Brain pericyte (primary cell): ENCODE data around the gene ZNF746.
"Not testable (repeated sequence)": the region's sequence is repeated elsewhere in the genome, so short reads cannot be mapped to it uniquely, and the experiment has no call there.

Experiments used
- DNase-seq: peaks from one replicate; pipeline ENCODE4 v3.0.0-alpha.2; 2012; ENCODE audit warnings: low read depth, low spot score

ZNF746 gene

GRCh38 chr7:149459540-149460452 is 37.8 kb downstream of the ZNF746 start:
- no peak for DNase-seq

DNA sequence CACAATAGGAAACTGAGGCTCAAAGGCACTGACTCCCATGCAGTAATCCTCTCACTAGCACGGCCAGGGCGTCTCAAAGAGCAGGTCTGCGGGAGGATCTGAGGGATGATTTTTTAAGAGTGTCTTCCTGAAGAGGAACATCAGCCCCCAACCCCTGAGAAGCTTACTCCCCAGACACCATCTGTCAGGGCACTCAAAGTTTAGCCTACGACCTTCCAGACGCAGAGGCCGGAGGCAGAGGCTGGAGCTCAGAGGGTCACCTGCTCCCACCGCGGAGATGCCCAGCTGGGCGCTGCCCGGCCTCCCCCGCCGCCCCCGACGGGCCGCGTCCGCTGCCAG is 38.4 kb downstream of the ZNF746 start:
- no peak for DNase-seq

- no peak for DNase-seq
Measured at GRCh38 chr7:149458235-149458634, 39.4 kb downstream of the ZNF746 start.

- no peak for DNase-seq
Measured at GRCh38 chr7:149457766-149458165, 39.8 kb downstream of the ZNF746 start.

DNA sequence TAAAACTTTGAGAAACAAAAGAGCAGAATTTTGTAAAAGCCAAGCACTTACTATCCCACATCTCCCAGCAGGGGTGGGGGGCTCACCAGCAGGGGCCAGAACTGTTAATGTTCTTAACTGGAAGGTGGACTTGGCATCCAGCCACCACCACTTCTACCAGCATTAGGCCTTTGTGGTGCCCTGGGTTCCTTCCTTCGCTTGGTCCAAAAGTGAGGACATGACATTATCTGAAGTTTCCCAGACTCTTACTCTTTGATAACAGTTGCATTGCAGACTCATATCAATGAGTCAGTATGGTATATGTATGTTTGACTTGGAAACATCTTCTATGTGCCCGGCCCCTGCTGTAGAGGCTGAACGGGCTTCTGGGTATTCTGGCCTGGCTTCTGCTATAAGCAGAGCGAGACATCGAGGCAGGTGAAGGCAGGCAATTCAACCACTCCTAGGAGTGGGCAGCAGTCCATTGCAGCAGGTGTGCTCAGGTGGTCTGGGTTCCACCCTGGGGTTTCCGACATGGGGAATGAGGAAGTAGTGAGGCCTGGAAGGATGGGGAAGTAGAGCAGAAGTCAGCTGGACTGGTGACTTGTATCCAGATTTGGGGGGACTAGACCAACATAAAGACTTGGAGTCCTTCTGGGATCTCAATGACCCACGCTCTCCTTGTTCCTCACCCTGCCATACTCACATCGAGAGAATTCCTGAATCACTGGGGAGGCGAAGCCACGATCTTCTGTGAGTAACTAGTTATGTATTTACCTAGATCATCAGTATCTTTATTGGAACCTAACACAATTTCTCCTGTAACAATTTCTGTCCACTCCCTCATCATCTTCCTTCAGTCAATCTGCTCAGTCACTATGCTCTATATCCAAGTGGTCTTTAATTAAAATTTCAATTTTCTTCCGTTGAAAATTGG is 40.8 kb downstream of the ZNF746 start:
- no peak for DNase-seq

DNA sequence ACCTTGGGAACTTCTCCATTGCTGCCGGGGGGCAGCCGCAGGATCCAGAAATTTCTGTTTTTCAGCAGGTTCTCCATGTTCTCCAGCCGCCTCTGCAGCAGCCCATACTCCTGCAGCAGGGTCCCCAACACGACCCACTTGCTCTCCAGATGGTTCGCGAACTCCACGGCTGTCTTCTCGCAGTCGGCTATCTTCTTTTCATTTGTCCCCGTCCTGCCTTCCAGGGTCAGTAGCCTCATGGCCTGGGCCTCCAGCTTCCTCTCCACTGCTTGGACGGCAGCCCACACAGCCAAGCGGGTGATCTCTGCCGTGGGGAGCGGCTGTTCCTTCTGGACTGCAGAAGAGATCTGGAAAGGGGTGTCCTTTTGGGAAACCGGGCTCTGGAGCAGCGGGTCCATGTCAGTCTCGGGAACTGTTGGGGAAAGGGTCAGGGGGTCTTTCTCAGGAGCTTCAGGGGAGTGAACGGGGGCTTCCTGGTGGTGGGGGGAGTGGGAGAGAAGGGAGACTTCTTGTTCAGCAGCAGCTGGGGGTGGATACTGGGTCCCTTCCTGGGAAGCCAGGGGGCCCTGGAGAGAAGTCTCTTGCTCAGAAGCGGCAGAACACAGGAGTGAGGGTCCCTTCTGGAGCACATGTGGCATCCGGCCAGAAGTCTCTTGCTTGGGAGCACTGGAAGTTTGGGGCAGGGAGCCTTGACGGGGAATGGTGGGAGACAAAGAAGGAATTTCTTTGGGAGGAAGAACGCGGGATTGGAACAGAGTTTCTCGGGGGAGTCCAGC is 42.2 kb downstream of the ZNF746 start:
- no peak for DNase-seq

- DNase-seq = no peak
Measured at GRCh38 chr7:149454750-149455149, 42.9 kb downstream of the ZNF746 start.

DNA sequence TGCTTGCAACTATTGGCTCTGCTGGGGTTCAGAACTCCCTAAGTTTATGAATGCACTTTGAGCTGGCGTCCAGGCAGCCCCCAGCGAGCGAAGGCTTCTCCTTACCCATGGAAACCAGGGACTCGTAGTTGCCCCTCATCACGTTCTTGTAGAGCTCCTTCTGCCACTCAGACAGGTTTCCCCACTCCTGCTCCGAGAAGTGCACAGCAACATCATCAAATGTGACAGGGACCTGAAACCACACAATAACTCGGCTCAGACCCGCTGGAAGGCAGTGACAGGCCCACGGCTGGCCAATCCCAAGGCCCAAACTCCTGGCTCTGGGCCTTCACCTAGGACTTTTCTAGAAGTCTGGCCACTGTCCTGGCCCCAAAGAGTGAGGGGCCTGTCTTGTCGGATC is 43.6 kb downstream of the ZNF746 start:
- no peak for DNase-seq

DNA sequence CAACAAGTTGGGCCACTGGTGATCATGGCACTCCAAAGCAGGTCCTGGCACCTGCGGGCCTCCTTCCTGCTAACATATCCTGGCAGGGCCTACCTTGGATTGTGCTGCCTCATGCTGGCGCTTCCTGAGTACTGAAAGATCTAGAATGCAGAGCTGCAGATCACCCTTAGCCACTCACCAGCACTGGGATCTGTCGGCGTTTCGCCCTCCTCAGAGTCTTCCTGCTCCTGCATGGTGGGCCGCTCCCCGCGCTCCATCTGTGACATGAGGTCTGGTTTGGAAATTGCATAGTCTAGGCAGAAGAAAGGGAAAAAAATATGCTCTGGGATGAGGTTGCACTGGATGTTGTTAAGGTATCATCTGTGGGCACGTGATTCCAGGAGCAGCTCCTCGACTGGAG is 46.8 kb downstream of the ZNF746 start:
- DNase-seq = no peak

- no peak for DNase-seq
Measured at GRCh38 chr7:149449897-149450296, 47.7 kb downstream of the ZNF746 start.

DNA sequence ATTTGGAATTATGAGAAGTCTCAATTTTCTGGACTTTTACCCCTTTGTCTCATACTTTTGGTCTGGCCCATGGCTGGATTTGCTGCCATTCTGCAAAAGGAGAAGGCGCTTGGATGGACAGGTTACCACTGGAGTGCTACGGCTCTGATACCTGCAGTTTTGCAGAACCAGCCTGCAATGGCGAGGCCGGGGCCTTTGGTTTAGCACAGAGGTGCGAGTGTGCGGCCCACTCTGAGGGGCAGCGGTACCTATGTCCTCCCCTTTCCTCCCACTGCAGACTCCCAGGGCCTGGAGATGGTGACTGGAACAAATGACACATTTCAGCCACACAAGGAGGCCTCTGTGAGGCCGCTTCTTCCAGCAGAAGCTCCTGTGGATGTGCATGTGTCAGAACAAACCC is 48.6 kb downstream of the ZNF746 start:
- DNase-seq = no peak

- DNase-seq = not testable (repeated sequence)
Measured at GRCh38 chr7:149446026-149446425, 51.6 kb downstream of the ZNF746 start.

DNA sequence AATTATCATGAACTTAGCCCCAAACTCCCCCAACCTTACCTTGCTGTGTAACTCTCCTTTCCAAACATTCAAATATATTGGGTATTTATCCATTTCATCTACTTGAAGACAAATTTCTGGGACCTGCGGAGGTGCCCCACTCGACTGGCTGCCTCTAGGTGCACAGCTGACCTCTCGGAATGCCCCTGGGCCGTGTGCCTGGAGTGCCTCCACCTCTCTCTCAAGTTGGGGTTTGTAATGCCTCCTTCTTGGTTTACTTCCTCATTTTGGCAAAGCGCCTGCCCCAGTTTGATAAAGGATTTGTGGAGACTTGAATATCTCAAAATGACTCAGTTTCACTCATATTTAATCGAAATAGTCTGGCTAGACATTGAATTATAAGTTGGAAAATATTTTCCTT is 53.3 kb downstream of the ZNF746 start:
- DNase-seq = no peak

DNA sequence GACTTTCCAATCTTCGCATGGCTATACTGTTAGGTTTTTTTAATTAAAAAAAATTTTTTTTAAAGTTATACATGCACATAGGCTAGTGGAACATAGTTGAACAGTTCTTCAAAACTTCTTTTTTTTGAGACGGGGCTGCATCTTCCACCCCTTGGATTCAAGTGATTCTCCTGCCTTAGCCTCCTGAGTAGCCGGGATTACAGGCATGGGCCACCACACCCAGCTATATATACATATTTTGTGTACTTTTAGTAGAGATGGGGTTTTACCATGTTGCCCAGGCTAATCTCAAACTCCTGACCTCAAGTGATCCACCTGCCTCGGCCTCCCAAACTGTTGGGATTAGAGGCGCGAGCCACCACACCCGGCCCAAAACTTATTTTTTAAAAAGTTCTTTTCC is 54.1 kb downstream of the ZNF746 start:
- no peak for DNase-seq

DNA sequence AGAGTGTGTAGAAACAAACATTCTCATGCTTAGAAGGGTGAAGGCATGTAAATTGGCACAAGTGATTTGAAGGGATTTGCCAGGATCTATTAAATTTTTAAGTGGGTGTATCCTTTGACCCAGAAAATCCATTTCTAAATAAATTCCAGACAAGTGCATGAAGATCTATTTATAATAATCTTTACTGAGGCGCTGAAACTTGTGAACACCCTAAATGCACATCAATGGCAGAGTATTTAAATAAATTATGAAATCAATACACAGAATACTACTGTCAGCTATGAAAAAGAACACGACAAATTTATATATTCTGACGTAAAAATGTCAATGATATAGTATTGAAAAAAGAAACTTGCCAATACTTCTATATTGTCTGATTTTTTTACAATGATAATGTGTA is 54.7 kb downstream of the ZNF746 start:
- DNase-seq = no peak

DNA sequence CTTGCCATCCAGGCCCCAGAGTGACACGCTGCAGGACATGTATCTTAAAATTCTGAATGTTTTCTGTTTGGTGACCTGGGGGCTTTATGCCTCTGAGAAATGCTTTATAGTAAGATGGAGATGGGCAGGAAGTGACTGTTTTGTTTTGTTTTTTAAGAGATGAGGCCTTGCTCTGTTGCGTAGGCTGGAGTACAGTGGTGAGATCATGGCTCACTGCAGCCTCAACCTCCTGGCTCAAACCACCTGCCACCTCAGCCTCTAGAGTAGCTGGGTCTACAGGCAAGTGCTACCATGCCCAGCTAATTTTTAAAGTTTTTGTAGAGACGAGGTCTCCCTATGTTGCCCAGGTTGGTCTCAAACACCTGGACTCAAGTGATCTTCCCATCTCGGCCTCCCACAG is 57.4 kb downstream of the ZNF746 start:
- no peak for DNase-seq

- DNase-seq = no peak
Measured at GRCh38 chr7:149436358-149436757, 61.3 kb downstream of the ZNF746 start.

DNA sequence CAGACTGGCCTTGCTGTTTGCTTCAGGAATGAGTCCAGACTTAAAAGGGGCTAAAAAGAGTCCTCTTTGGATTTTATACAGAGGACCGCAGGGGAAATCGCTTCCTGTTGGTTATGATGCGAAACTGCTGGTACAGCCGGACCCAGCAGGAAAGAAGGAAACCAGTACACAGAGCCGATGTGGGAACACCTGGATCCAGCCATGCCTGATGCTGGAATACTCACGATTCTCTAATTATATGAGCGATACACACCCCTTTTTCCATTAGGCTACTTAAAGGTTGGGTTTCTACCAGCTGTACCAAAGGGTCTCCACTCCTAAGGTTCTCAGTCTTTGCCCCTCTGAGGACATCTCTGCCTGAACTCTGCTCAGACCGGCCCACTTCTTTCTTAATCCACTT is 64.5 kb downstream of the ZNF746 start:
- no peak for DNase-seq

DNA sequence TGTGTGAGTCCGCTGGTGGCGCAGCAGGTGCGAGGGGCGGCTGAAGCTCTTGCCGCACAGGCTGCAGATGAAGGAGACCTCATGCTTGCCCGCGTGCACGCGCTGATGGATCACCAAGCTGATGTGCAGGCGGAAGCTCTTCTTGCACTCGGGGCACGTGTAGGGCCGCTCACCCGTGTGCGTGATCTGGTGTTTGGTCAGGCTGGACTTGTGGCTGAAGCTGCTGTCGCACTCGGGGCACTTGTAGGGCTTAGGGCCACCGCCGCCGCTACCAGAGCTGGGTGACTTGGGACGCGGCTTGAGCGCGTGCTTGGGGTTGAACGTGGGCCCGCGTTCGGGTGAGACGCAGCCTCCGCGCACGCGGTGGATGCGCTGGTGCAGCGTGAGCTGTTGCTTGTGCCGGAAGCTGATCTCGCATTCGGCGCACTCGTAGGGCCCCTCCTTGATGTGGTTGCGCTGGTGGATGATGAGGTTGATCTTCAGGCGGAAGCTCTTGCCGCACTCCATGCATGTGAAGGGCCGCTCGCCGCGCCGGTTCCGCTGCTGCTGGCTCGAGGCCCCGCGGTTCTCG is 65.4 kb downstream of the ZNF746 start:
- no peak for DNase-seq

GRCh38 chr7:149431486-149432120 is 66.0 kb downstream of the ZNF746 start:
- DNase-seq = no peak

DNA sequence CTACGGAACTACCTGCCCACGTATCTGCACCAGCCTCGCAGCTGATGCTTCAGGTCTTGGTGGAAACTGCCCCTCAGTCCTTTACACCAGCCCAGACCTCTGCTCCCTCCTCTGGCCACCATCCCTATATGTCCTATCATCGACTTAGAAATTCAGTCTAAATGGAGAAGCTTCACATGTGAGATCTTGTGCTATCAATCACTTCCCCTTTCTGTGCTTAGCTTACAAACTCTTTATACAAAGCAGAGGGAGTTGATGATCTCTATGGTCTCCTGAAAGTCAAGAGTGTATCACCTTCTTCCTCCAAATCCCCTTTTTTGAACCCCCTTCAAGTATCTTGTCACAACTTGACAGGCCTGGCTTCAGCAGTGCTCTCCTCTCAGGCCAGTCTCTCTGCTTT is 67.4 kb downstream of the ZNF746 start:
- no peak for DNase-seq
